IMR-90 (cell line): Measurements from ENCODE around the gene TSPAN16. TPM values are rescaled to one million over a fixed set of nuclear protein-coding genes. Genes with fewer than 3 reads are reported as not detected.

Experiments used
- ATAC-seq: fragments of 200-7000 bp; cut with Tn5 transposase; 2 replicates; pipeline ENCODE4 v1.9.1; 2020; ENCODE audit warnings: low read depth, mild to moderate bottlenecking, moderate library complexity
- BruUV-seq: library from RNA; stranded (reverse); fragments of 400-500 nt; replicated peaks from 2 replicates; lab custom pipeline; 2021; lab: Mats Ljungman, UMichigan
- CTCF ChIA-PET: fragments of 300-600 bp; formaldehyde crosslinking; extraction: SDS; loops from one replicate; lab custom pipeline; 2021; ENCODE audit warnings: antibody characterized with exemption; lab: Yijun Ruan, JAX
- POLR2A ChIA-PET: fragments of 300-600 bp; sonication (Branson Sonifier 250); formaldehyde crosslinking; loops from one replicate; lab custom pipeline; 2022; ENCODE audit warnings: antibody characterized with exemption; ENCODE audit not compliant: unreplicated experiment; lab: Charles Lee
- DNase-seq: peaks from one replicate; pipeline ENCODE4 v3.0.0; 2013
- H2AFZ ChIP-seq: replicated peaks from 2 replicates; pipeline ENCODE3; 2013; ENCODE audit warnings: low read length, mild to moderate bottlenecking; ENCODE audit not compliant: poor library complexity
- H2AK5ac ChIP-seq: 2 replicates; pipeline ENCODE4 v1.6.1; 2013; ENCODE audit warnings: low read depth, low read length, inconsistent platforms
- H2AK9ac ChIP-seq: replicated peaks from 2 replicates; pipeline ENCODE3; 2013; ENCODE audit warnings: mild to moderate bottlenecking, low read depth, low read length, moderate library complexity; ENCODE audit not compliant: poor library complexity
- H2BK120ac ChIP-seq: 2 replicates; pipeline ENCODE4 v1.6.1; 2013; ENCODE audit warnings: low read depth, low read length, inconsistent platforms
- H2BK15ac ChIP-seq: 3 replicates; pipeline ENCODE4 v1.6.1; 2013; ENCODE audit warnings: low read depth, low read length, inconsistent platforms
- H2BK20ac ChIP-seq: 2 replicates; pipeline ENCODE4 v1.6.1; 2013; ENCODE audit warnings: low read depth, mild to moderate bottlenecking, inconsistent platforms, low read length, moderate library complexity
- H2BK5ac ChIP-seq: 2 replicates; pipeline ENCODE4 v1.6.1; 2013; ENCODE audit warnings: mild to moderate bottlenecking, low read depth, low read length, inconsistent platforms; ENCODE audit not compliant: poor library complexity, severe bottlenecking
- H3K14ac ChIP-seq: replicated peaks from 2 replicates; pipeline ENCODE4 v1.6.1; 2013; ENCODE audit warnings: low read depth, low read length, inconsistent platforms
- H3K18ac ChIP-seq: 2 replicates; pipeline ENCODE4 v1.6.1; 2013; ENCODE audit warnings: low read depth, low read length, control low read depth
- H3K23ac ChIP-seq: 2 replicates; pipeline ENCODE4 v1.6.1; 2013; ENCODE audit warnings: low read depth, low read length, inconsistent platforms
- H3K27ac ChIP-seq: 2 replicates; pipeline ENCODE4 v1.5.1; 2013; ENCODE audit warnings: mild to moderate bottlenecking, control low read depth, low read length; ENCODE audit not compliant: insufficient read depth
- H3K27me3 ChIP-seq: 2 replicates; pipeline ENCODE4 v1.6.1; 2013; ENCODE audit warnings: low read length; ENCODE audit not compliant: control insufficient read depth, insufficient read depth
- H3K36me3 ChIP-seq: 2 replicates; pipeline ENCODE4 v1.6.1; 2013; ENCODE audit warnings: low read length, mixed read lengths; ENCODE audit not compliant: control insufficient read depth, insufficient read depth
- H3K4ac ChIP-seq: 2 replicates; pipeline ENCODE4 v1.6.1; 2013; ENCODE audit warnings: low read depth, low read length, inconsistent platforms
- H3K4me1 ChIP-seq: 2 replicates; pipeline ENCODE4 v1.6.1; 2013; ENCODE audit warnings: low read length, mixed read lengths; ENCODE audit not compliant: control insufficient read depth, insufficient read depth
- H3K4me2 ChIP-seq: 2 replicates; pipeline ENCODE4 v1.6.1; 2013; ENCODE audit warnings: low read depth, mild to moderate bottlenecking, control low read depth, low read length, moderate library complexity
- H3K4me3 ChIP-seq: 2 replicates; pipeline ENCODE4 v1.5.1; 2013; ENCODE audit warnings: low read depth, mild to moderate bottlenecking, control low read depth, low read length, moderate library complexity; ENCODE audit not compliant: insufficient read depth
- H3K56ac ChIP-seq: 2 replicates; pipeline ENCODE4 v1.6.1; 2013; ENCODE audit warnings: low read length, inconsistent platforms; ENCODE audit not compliant: insufficient read depth; ENCODE audit errors: extremely low read depth
- H3K79me1 ChIP-seq, 2 experiments: 2 replicates each; pipeline ENCODE4 v1.6.1; 2013; ENCODE audit warnings: low read length in 2 of 2, inconsistent platforms in 1 of 2, low read depth in 1 of 2
- H3K9ac ChIP-seq: 2 replicates; pipeline ENCODE4 v1.6.1; 2013; ENCODE audit warnings: low read depth, low read length, control low read depth
- H3K9me1 ChIP-seq: 2 replicates; pipeline ENCODE4 v1.6.1; 2013; ENCODE audit warnings: low read length, inconsistent platforms; ENCODE audit not compliant: insufficient read depth
- H3K9me3 ChIP-seq: 2 replicates; pipeline ENCODE4 v1.6.1; 2013; ENCODE audit warnings: low read length; ENCODE audit not compliant: control insufficient read depth, insufficient read depth
- H4K20me1 ChIP-seq: 2 replicates; pipeline ENCODE4 v1.6.1; 2013; ENCODE audit warnings: low read length, inconsistent platforms; ENCODE audit not compliant: insufficient read depth
- H4K5ac ChIP-seq: 2 replicates; pipeline ENCODE4 v1.6.1; 2013; ENCODE audit warnings: mild to moderate bottlenecking, low read depth, low read length, control low read depth
- H4K8ac ChIP-seq, 2 experiments: 2 replicates each; pipeline ENCODE4 v1.6.1; 2013; ENCODE audit warnings: low read depth in 2 of 2, low read length in 2 of 2, control low read depth in 1 of 2, inconsistent platforms in 1 of 2
- H4K91ac ChIP-seq: 2 replicates; pipeline ENCODE4 v1.6.1; 2013; ENCODE audit warnings: low read depth, low read length, inconsistent platforms; ENCODE audit not compliant: insufficient read depth
- BHLHE40 ChIP-seq: fragments of 150-350 bp; IDR thresholded peaks from 2 replicates; pipeline ENCODE4 v1.6.1; 2016; ENCODE audit warnings: mild to moderate bottlenecking, low read depth, low read length
- FOS ChIP-seq: fragments of 150-350 bp; IDR thresholded peaks from 2 replicates; pipeline ENCODE4 v1.6.1; 2016; ENCODE audit warnings: low read depth, low read length
- MAFK ChIP-seq: IDR thresholded peaks from 2 replicates; pipeline ENCODE4 v1.6.1; 2012; ENCODE audit warnings: low read depth, low read length, improper control_type of control experiment
- MAZ ChIP-seq: IDR thresholded peaks from 2 replicates; pipeline ENCODE4 v1.6.1; 2012; ENCODE audit warnings: low read depth, mild to moderate bottlenecking, low read length, improper control_type of control experiment, moderate library complexity, borderline replicate concordance
- MXI1 ChIP-seq: IDR thresholded peaks from 2 replicates; pipeline ENCODE4 v1.6.1; 2012; ENCODE audit warnings: low read depth, mild to moderate bottlenecking, low read length, moderate library complexity, borderline replicate concordance
- NFE2L2 ChIP-seq: fragments of 150-350 bp; IDR thresholded peaks from 2 replicates; pipeline ENCODE4 v1.6.1; 2016; ENCODE audit warnings: low read depth, mild to moderate bottlenecking, low read length
- POLR2A ChIP-seq: IDR thresholded peaks from 2 replicates; pipeline ENCODE4 v1.6.1; 2012; ENCODE audit warnings: mild to moderate bottlenecking, low read depth, low read length
- RAD21 ChIP-seq: IDR thresholded peaks from 2 replicates; pipeline ENCODE4 v1.6.1; 2012; ENCODE audit warnings: low read length, improper control_type of control experiment
- RCOR1 ChIP-seq: IDR thresholded peaks from 2 replicates; pipeline ENCODE4 v1.6.1; 2012; ENCODE audit warnings: mild to moderate bottlenecking, low read length, improper control_type of control experiment; ENCODE audit not compliant: insufficient replicate concordance
- RFX5 ChIP-seq: IDR thresholded peaks from 2 replicates; pipeline ENCODE4 v1.8.0; 2012; ENCODE audit warnings: low read depth, mild to moderate bottlenecking, low read length, moderate library complexity
- SMC3 ChIP-seq: fragments of 150-350 bp; IDR thresholded peaks from 2 replicates; pipeline ENCODE4 v1.6.1; 2016; ENCODE audit warnings: low read depth, mild to moderate bottlenecking, antibody characterized with exemption, low read length, moderate library complexity
- WGBS, 2 experiments: methylation state at CpG; one replicate each; pipeline versions ENCODE4 v1.1.5 to v1.1.7; 2013; ENCODE audit warnings: missing lambda C conversion rate in 2 of 2; ENCODE audit not compliant: insufficient read length in 1 of 2; ENCODE audit errors: extremely low coverage in 2 of 2; 5-methylcytosine and 5-hydroxymethylcytosine counted together
- dilution Hi-C: fragments of 300-500 bp; cut with HindIII; formaldehyde crosslinking; loops from one replicate; pipeline ENCODE4 v1.14.3; 2018; ENCODE audit warnings: low sequenced_read_pairs; ENCODE audit not compliant: unreplicated experiment
- in situ Hi-C: fragments of 300-500 bp; cut with MboI; formaldehyde crosslinking; loops from 3 replicates; pipeline ENCODE4 v1.14.3; 2019; ENCODE audit warnings: low sequenced_read_pairs, inconsistent platforms, mixed read lengths
- intact Hi-C: fragments of 100-400 bp; cut with micrococcal nuclease; formaldehyde crosslinking; loops from 2 replicates; pipeline ENCODE4 v1.10.0; 2022
- polyA plus RNA-seq, 3 experiments: library from polyadenylated mRNA; depleted of rRNA; stranded (reverse); fragments of >200 nt; gene quantifications; 2 replicates each; pipeline ENCODE4 v1.2.3, GENCODE V29; 2012; ENCODE audit warnings: low replicate concordance in 1 of 3
- total RNA-seq: library from RNA; depleted of rRNA; stranded (reverse); fragments of >200 nt; gene quantifications from 2 replicates; pipeline ENCODE4 v1.2.3, GENCODE V29; 2012
- TF ChIP-seq, protein P1 (sequence below): fragments of 150-350 bp; IDR thresholded peaks from 2 replicates; pipeline ENCODE4 v1.6.1; 2016; ENCODE audit warnings: low read depth, mild to moderate bottlenecking, low read length, moderate library complexity, borderline replicate concordance
- TF ChIP-seq, protein P2 (sequence below): fragments of 150-350 bp; IDR thresholded peaks from 2 replicates; pipeline ENCODE4 v1.6.1; 2017; ENCODE audit warnings: mild to moderate bottlenecking, antibody characterized with exemption, low read length, low read depth

The TSPAN16 gene
- total and polyA plus RNA-seq, 2 of the 4 experiments (the other 2 are of a cell fraction) = not detected

DNA sequence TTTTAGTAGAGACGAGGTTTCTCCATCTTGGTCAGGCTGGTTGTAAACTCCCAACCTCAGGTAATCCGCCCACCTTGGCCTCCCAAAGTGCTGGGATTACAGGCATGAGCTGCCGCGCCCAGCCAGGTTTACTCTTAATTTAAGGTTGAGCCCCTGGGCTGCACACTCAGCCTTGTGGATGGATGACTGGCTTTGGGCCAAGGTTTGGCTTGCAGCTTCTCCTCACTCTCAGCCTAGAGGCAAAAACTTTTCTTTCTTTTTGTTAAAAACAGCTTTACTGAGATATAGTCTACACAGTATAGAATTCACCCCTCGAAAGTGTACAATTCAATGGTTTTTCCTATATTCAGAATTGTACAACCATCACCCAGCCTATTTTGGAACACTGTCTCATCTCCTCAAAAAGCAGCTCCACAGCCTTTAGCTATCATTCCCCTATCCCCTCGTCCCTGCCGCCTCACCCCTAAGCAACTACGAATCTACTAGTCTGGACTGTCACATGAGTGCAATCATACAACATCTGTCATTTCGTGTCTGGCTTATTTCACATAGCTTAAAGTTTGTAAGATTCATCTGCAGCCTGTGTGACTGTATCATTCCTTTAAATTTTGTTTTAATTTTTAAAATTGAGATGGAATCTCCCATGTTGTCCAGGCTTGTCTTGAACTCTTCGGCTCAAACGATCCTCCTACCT is 14.5 kb upstream of the TSPAN16 start (continued):
- TF ChIP-seq MAFK = no peak

DNA sequence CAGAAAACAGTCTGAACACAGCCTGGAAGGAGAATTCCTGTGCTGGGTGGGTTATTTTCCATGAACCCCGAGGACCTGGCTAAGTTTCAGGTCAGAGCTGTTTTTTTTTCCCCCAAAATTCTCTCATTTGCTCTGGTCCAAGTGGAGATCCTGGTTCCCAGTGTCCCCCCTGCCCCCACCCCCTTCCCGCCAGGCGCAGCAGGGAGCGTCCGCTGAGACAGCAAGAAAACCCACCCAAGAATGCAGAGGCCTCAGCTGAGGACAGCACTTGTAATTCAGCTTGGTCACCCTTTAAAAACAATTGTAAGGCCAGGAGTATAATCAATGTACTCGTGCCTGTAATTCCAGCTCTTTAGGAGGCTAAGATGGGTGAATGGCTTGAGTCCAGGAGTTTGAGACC is 11.4 kb upstream of the TSPAN16 start:
- Histone ChIP-seq H4K5ac (no peak overlapping the region), H2BK15ac (no peak overlapping the region; the same call in 2 of the 3 replicates), H3K4me1 (no peaks in the 10 kb centered on the region), H3K9me1 (no peaks in the 10 kb centered on the region), H3K4me3 (no peak overlapping the region), H4K20me1 (no peaks in the 10 kb centered on the region), H3K27me3 (peaks cover 3% of the 10 kb centered on the region; the same call in 1 of the 2 replicates), H3K18ac (no peak overlapping the region), H2BK120ac (no peak overlapping the region), H3K4me2 (no peak overlapping the region), H2AK5ac (no peak overlapping the region), H3K14ac (no peak overlapping the region), H2BK20ac (no peak overlapping the region), H3K79me1 (no peaks in the 10 kb centered on the region), H3K27ac (no peak overlapping the region), H3K23ac (no peak overlapping the region), H2AK9ac (no peak overlapping the region), H3K4ac (no peak overlapping the region), H4K8ac (no peak overlapping the region), H3K9me3 (no peaks in the 10 kb centered on the region), H3K56ac (no peak overlapping the region), H2AFZ (no peak overlapping the region), H4K91ac (no peak overlapping the region), H2BK5ac (no peak overlapping the region), H3K36me3 (no peaks in the 10 kb centered on the region), H3K9ac (no peak overlapping the region)
- dilution Hi-C loops (no loop called here), intact Hi-C loops (no loop called here), in situ Hi-C loops (no loop called here)
- no TSS peak for BruUV-seq
- ChIA-PET POLR2A (no interaction called here), CTCF (interaction anchor here (1.8 kb wide), 1 partner anchor 9 kb away, joined by 7 read pairs; no protein-coding TSS in a partner anchor)
- WGBS, 2 experiments = no CpG with 5 or more reads among the region's 6 CpGs
- TF ChIP-seq MAFK (no peak), NFE2L2 (no peak), SMC3 (no peak), MXI1 (no peak), RFX5 (no peak), RCOR1 (no peak), BHLHE40 (no peak), POLR2A (no peak), MAZ (no peak), RAD21 (no peak), FOS (no peak)
- TF ChIP-seq, protein P1, sequence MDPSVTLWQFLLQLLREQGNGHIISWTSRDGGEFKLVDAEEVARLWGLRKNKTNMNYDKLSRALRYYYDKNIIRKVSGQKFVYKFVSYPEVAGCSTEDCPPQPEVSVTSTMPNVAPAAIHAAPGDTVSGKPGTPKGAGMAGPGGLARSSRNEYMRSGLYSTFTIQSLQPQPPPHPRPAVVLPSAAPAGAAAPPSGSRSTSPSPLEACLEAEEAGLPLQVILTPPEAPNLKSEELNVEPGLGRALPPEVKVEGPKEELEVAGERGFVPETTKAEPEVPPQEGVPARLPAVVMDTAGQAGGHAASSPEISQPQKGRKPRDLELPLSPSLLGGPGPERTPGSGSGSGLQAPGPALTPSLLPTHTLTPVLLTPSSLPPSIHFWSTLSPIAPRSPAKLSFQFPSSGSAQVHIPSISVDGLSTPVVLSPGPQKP = no peak
- TF ChIP-seq, protein P2, sequence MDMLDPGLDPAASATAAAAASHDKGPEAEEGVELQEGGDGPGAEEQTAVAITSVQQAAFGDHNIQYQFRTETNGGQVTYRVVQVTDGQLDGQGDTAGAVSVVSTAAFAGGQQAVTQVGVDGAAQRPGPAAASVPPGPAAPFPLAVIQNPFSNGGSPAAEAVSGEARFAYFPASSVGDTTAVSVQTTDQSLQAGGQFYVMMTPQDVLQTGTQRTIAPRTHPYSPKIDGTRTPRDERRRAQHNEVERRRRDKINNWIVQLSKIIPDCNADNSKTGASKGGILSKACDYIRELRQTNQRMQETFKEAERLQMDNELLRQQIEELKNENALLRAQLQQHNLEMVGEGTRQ = no peak
- ATAC-seq (no peak), DNase-seq (no peak)
